ENCODE measurements around the gene CHRM5. TPM values are rescaled to one million over a fixed set of nuclear protein-coding genes. Genes with fewer than 3 reads are reported as not detected.

CHRM5 gene
- total RNA-seq, 1 donor from 2014 or later: not detected

DNA sequence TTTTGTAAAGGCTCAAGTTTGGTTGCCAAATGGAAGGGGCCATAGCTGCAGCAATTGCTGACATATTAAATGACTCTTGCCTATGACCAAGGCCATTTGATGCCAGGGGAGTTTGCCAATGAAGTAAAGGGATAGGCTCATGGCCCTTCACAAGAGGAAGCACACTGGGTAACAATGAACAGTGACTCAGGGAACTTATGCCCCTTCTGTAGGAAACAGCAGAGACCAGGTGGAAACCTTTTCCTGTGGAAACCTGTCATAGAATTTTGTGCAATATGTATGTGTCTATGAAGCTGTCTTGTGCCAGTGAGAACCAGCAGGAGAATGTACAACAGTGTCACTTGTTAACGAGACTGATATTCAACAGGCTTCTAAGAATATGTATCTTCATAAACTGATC is 96.1 kb downstream of the CHRM5 start:
- no peaks in the 10 kb centered on the region for H3K9me3 Mint-ChIP-seq (ENCODE audit: unreplicated experiment)
- H3K4me1 Mint-ChIP-seq (ENCODE audit: low read depth, unreplicated experiment): no peaks in the 10 kb centered on the region
- H3K27me3 Mint-ChIP-seq (ENCODE audit: unreplicated experiment): peaks cover 7% of the 10 kb centered on the region
- TF ChIP-seq, protein P1, sequence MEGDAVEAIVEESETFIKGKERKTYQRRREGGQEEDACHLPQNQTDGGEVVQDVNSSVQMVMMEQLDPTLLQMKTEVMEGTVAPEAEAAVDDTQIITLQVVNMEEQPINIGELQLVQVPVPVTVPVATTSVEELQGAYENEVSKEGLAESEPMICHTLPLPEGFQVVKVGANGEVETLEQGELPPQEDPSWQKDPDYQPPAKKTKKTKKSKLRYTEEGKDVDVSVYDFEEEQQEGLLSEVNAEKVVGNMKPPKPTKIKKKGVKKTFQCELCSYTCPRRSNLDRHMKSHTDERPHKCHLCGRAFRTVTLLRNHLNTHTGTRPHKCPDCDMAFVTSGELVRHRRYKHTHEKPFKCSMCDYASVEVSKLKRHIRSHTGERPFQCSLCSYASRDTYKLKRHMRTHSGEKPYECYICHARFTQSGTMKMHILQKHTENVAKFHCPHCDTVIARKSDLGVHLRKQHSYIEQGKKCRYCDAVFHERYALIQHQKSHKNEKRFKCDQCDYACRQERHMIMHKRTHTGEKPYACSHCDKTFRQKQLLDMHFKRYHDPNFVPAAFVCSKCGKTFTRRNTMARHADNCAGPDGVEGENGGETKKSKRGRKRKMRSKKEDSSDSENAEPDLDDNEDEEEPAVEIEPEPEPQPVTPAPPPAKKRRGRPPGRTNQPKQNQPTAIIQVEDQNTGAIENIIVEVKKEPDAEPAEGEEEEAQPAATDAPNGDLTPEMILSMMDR (IDR thresholded peaks at IDR 0.05; ENCODE audit: partially characterized antibody, unreplicated experiment): no peak
- no peak overlapping the region for H3K27ac Mint-ChIP-seq (ENCODE audit: unreplicated experiment)
- H3K4me3 Mint-ChIP-seq (ENCODE audit: unreplicated experiment): no peak overlapping the region
- H3K36me3 Mint-ChIP-seq (ENCODE audit: unreplicated experiment): no peaks in the 10 kb centered on the region
- no peak for DNase-seq

DNA sequence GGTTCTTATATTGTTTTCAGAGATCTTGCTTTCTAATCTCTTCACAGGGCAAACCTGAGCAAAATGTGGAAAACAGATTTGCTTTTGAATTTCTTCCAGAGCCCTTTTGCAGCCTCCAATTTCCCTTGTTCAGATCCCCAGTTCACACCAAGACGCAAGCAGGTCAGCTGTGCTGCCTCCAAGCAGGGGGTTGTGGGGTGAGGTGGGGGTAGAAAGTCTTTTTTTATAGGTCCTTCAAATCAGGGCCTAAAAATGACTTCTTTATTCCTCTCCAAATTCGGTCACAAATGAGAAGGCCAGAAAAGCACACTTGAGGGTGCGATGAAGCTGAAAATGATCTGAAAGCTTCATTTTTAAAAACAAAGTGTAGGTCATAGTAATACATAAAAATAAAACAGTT is 97.0 kb downstream of the CHRM5 start:
- peaks cover 6% of the 10 kb centered on the region for H3K27me3 Mint-ChIP-seq (ENCODE audit: unreplicated experiment)
- H3K9me3 Mint-ChIP-seq (ENCODE audit: unreplicated experiment): no peaks in the 10 kb centered on the region
- TF ChIP-seq, protein P1 (IDR thresholded peaks at IDR 0.05; ENCODE audit: partially characterized antibody, unreplicated experiment): no peak
- no peak overlapping the region for H3K4me3 Mint-ChIP-seq (ENCODE audit: unreplicated experiment)
- DNase-seq: no peak
- no peaks in the 10 kb centered on the region for H3K4me1 Mint-ChIP-seq (ENCODE audit: low read depth, unreplicated experiment)
- no peak overlapping the region for H3K27ac Mint-ChIP-seq (ENCODE audit: unreplicated experiment)
- no peaks in the 10 kb centered on the region for H3K36me3 Mint-ChIP-seq (ENCODE audit: unreplicated experiment)

DNA sequence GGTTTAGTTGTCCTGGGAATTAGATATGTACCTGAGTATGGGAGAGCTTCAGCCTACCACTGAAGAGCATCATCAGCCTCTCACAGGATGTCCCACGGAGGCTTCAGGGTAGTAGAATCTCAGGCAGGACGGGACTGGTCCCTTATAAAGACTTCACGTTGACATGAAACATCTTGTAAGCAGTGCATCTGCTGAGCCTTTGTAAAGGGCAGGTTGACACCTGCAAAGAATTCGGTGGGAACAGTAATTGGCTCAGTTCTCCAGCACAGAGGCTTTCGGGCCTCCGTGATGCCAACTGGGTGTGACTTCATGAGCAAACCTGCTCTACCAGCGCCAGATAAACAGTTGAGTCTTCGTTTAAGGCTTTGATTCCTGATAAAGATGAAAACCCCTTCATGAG is 97.6 kb downstream of the CHRM5 start:
- TF ChIP-seq, protein P1 (IDR thresholded peaks at IDR 0.05; ENCODE audit: partially characterized antibody, unreplicated experiment): no peak

DNA sequence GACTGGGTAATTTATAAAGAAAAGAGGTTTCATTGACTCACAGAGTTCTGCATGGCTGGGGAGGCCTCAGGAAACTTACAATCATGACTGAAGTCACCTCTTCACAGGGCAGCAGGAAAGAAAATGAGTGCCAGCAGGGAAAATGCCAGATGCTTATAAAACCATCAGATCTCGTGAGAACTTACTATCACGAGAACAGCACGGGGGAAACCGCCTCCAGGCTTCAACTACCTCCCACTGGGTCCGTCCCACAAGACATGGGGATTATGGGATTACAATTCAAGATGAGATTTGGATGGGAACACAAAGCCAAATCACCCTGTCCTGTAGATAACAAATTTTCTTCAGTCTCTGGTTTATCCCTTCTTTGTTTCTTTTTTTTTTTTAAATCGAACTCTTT is 101.7 kb downstream of the CHRM5 start:
- TF ChIP-seq, protein P1 (IDR thresholded peaks at IDR 0.05; ENCODE audit: partially characterized antibody, unreplicated experiment): no peak
- no peak overlapping the region for H3K27ac Mint-ChIP-seq (ENCODE audit: unreplicated experiment)
- H3K27me3 Mint-ChIP-seq (ENCODE audit: unreplicated experiment): peaks cover 6% of the 10 kb centered on the region
- H3K36me3 Mint-ChIP-seq (ENCODE audit: unreplicated experiment): no peaks in the 10 kb centered on the region
- H3K4me3 Mint-ChIP-seq (ENCODE audit: unreplicated experiment): no peak overlapping the region
- no peaks in the 10 kb centered on the region for H3K9me3 Mint-ChIP-seq (ENCODE audit: unreplicated experiment)
- DNase-seq: no peak
- H3K4me1 Mint-ChIP-seq (ENCODE audit: low read depth, unreplicated experiment): no peaks in the 10 kb centered on the region

More for the DNA sequence above, 97.6 kb downstream of the CHRM5 start:
- DNase-seq: no peak
- H3K27ac Mint-ChIP-seq (ENCODE audit: unreplicated experiment): no peak overlapping the region
- peaks cover 6% of the 10 kb centered on the region for H3K27me3 Mint-ChIP-seq (ENCODE audit: unreplicated experiment)
- no peak overlapping the region for H3K4me3 Mint-ChIP-seq (ENCODE audit: unreplicated experiment)
- no peaks in the 10 kb centered on the region for H3K4me1 Mint-ChIP-seq (ENCODE audit: low read depth, unreplicated experiment)
- no peaks in the 10 kb centered on the region for H3K36me3 Mint-ChIP-seq (ENCODE audit: unreplicated experiment)
- no peaks in the 10 kb centered on the region for H3K9me3 Mint-ChIP-seq (ENCODE audit: unreplicated experiment)

DNA sequence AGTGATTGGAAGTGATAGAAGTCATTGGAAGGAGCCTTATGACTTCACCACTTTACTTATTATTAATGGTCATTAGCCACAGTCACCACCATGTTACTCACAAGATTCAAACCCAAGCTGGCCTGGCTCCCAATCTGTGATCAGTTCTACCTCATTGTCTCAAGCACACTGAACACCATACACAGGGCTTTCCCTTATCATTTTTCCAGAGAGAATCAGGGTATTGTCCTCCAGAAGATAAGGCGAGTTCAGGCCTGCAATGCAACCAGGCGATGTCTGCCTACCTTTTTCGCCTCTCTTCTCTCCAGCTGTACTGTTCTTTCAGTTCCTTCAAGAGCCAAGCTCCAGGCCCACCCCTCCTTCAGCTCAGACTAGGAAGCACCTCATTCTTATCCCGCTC is 108.5 kb downstream of the CHRM5 start:
- no peaks in the 10 kb centered on the region for H3K36me3 Mint-ChIP-seq (ENCODE audit: unreplicated experiment)
- no peaks in the 10 kb centered on the region for H3K27me3 Mint-ChIP-seq (ENCODE audit: unreplicated experiment)
- H3K4me3 Mint-ChIP-seq (ENCODE audit: unreplicated experiment): no peak overlapping the region
- DNase-seq: no peak
- TF ChIP-seq, protein P1 (IDR thresholded peaks at IDR 0.05; ENCODE audit: partially characterized antibody, unreplicated experiment): no peak
- H3K9me3 Mint-ChIP-seq (ENCODE audit: unreplicated experiment): peaks cover 1% of the 10 kb centered on the region
- H3K4me1 Mint-ChIP-seq (ENCODE audit: low read depth, unreplicated experiment): no peaks in the 10 kb centered on the region
- H3K27ac Mint-ChIP-seq (ENCODE audit: unreplicated experiment): no peak overlapping the region
